OCI-LY3 (cell line): Measurements from ENCODE around the gene L3MBTL1.
A peak's percentile ranks its signal among the peaks of the same experiment; 100 is the strongest.

ENCODE experiments used
- H2AFZ ChIP-seq: fragments of 200-600, 300-600 bp; shearing (Covaris generic); 2 replicates; pipeline ENCODE4 v1.6.0; 2014; ENCODE audit warnings: antibody characterized with exemption, low read depth, low read length
- H3K27ac ChIP-seq: fragments of 200-600, 300-600 bp; sonication (generic); 2 replicates; pipeline ENCODE4 v1.5.1; 2014; ENCODE audit warnings: mild to moderate bottlenecking, low read length, moderate library complexity, mixed read lengths
- H3K27me3 ChIP-seq: fragments of 200-600, 300-600 bp; sonication (generic); 2 replicates; pipeline ENCODE4 v1.6.1; 2014; ENCODE audit warnings: low read depth, low read length, mixed read lengths
- H3K36me3 ChIP-seq: fragments of 200-600, 300-600 bp; sonication (generic); replicated peaks from 2 replicates; pipeline ENCODE3; 2014; ENCODE audit warnings: low read depth, low read length, mixed read lengths
- H3K4me1 ChIP-seq: fragments of 300-600, 200-600 bp; sonication (generic); 2 replicates; pipeline ENCODE4 v1.6.1; 2014; ENCODE audit warnings: low read length, mixed read lengths
- H3K4me2 ChIP-seq: fragments of 200-600, 300-600 bp; sonication (generic); 2 replicates; pipeline ENCODE4 v1.6.1; 2014; ENCODE audit warnings: low read length, mixed read lengths
- H3K4me3 ChIP-seq: fragments of 300-600, 200-600 bp; sonication (generic); 2 replicates; pipeline ENCODE4 v1.5.1; 2014; ENCODE audit warnings: antibody characterized with exemption, mild to moderate bottlenecking, low read length, moderate library complexity
- H3K79me2 ChIP-seq: fragments of 300-600, 200-600 bp; shearing (Covaris generic); 2 replicates; pipeline ENCODE4 v1.6.1; 2014; ENCODE audit warnings: mild to moderate bottlenecking, low read length, mixed read lengths
- H3K9ac ChIP-seq: fragments of 300-600, 200-600 bp; shearing (Covaris generic); 2 replicates; pipeline ENCODE4 v1.6.0; 2014; ENCODE audit warnings: mild to moderate bottlenecking, low read length, moderate library complexity
- H3K9me3 ChIP-seq: fragments of 200-600, 300-600 bp; shearing (Covaris generic); 2 replicates; pipeline ENCODE4 v1.6.1; 2014; ENCODE audit warnings: low read length, mixed read lengths; ENCODE audit not compliant: insufficient read depth
- H4K20me1 ChIP-seq: fragments of 200-600, 300-600 bp; sonication (generic); 2 replicates; pipeline ENCODE4 v1.6.1; 2016; ENCODE audit warnings: low read length, mixed read lengths; ENCODE audit not compliant: insufficient read depth
- CTCF ChIP-seq: fragments of 200-600, 300-600 bp; sonication (generic); IDR thresholded peaks from 2 replicates; pipeline ENCODE4 v1.5.1; 2014; ENCODE audit warnings: antibody characterized with exemption, low read length, low read depth
- EZH2phosphoT487 ChIP-seq: fragments of 200-600 bp; shearing (Covaris generic); IDR thresholded peaks from 2 replicates; pipeline ENCODE4 v1.6.1; 2018; ENCODE audit warnings: antibody characterized with exemption, mixed run types, low read depth

L3MBTL1 gene

GRCh38 chr20:43529457-43530153 is 22.1 kb downstream of the L3MBTL1 start:
- no peaks in the 10 kb centered on the region for H3K79me2 ChIP-seq
- no peaks in the 10 kb centered on the region for H4K20me1 ChIP-seq
- H3K4me3 ChIP-seq, result no peak overlapping the region
- H3K9me3 ChIP-seq, result no peaks in the 10 kb centered on the region
- no peak overlapping the region for H3K4me2 ChIP-seq
- no peak overlapping the region for H3K27ac ChIP-seq
- H3K36me3 ChIP-seq, result no peaks in the 10 kb centered on the region
- H3K9ac ChIP-seq, result no peak overlapping the region
- H2AFZ ChIP-seq, result no peak overlapping the region
- TF ChIP-seq EZH2phosphoT487 (no peak), CTCF (no peak)
- no peaks in the 10 kb centered on the region for H3K27me3 ChIP-seq
- peaks cover 13% of the 10 kb centered on the region for H3K4me1 ChIP-seq

GRCh38 chr20:43530321-43531090 is 23.0 kb downstream of the L3MBTL1 start:
- Histone ChIP-seq H3K9ac (no peak overlapping the region; the same call in 1 of the 2 replicates), H3K9me3 (no peaks in the 10 kb centered on the region), H3K36me3 (no peaks in the 10 kb centered on the region), H2AFZ (peak overlapping the region; percentile 3; the same call in 1 of the 2 replicates), H3K79me2 (no peaks in the 10 kb centered on the region), H4K20me1 (no peaks in the 10 kb centered on the region), H3K4me1 (peaks cover 13% of the 10 kb centered on the region), H3K4me3 (peak overlapping the region; percentile 2; the same call in 1 of the 2 replicates), H3K27ac (no peak overlapping the region), H3K4me2 (peak overlapping the region; percentile 5), H3K27me3 (no peaks in the 10 kb centered on the region)
- no peak for TF ChIP-seq EZH2phosphoT487
- no peak for TF ChIP-seq CTCF

GRCh38 chr20:43531091-43531443 is 23.6 kb downstream of the L3MBTL1 start:
- Histone ChIP-seq H3K79me2 (no peaks in the 10 kb centered on the region), H2AFZ (no peak overlapping the region), H3K36me3 (no peaks in the 10 kb centered on the region), H3K9ac (no peak overlapping the region; the same call in 1 of the 2 replicates), H3K4me1 (peaks cover 13% of the 10 kb centered on the region), H3K9me3 (no peaks in the 10 kb centered on the region), H3K27me3 (no peaks in the 10 kb centered on the region), H4K20me1 (no peaks in the 10 kb centered on the region), H3K4me2 (peak overlapping the region; percentile 5; the same call in 1 of the 2 replicates), H3K27ac (no peak overlapping the region), H3K4me3 (no peak overlapping the region)
- no peak for TF ChIP-seq EZH2phosphoT487
- no peak for TF ChIP-seq CTCF

GRCh38 chr20:43532416-43533055 is 25.0 kb downstream of the L3MBTL1 start:
- H3K4me2 ChIP-seq, result no peak overlapping the region
- no peak overlapping the region for H3K9ac ChIP-seq
- H3K27ac ChIP-seq, result no peak overlapping the region
- H3K27me3 ChIP-seq, result no peaks in the 10 kb centered on the region
- H3K9me3 ChIP-seq, result no peaks in the 10 kb centered on the region
- H3K79me2 ChIP-seq, result no peaks in the 10 kb centered on the region
- no peaks in the 10 kb centered on the region for H3K36me3 ChIP-seq
- H3K4me3 ChIP-seq, result no peak overlapping the region
- H3K4me1 ChIP-seq, result peaks cover 13% of the 10 kb centered on the region
- TF ChIP-seq EZH2phosphoT487 (no peak), CTCF (no peak)
- H4K20me1 ChIP-seq, result no peaks in the 10 kb centered on the region
- no peak overlapping the region for H2AFZ ChIP-seq
